ENCODE measurements around the gene GRIFIN. TPM values are rescaled to one million over a fixed set of nuclear protein-coding genes. Genes with fewer than 3 reads are reported as not detected.

GRIFIN gene
- total and polyA plus RNA-seq, 10 donors, result not detected

DNA sequence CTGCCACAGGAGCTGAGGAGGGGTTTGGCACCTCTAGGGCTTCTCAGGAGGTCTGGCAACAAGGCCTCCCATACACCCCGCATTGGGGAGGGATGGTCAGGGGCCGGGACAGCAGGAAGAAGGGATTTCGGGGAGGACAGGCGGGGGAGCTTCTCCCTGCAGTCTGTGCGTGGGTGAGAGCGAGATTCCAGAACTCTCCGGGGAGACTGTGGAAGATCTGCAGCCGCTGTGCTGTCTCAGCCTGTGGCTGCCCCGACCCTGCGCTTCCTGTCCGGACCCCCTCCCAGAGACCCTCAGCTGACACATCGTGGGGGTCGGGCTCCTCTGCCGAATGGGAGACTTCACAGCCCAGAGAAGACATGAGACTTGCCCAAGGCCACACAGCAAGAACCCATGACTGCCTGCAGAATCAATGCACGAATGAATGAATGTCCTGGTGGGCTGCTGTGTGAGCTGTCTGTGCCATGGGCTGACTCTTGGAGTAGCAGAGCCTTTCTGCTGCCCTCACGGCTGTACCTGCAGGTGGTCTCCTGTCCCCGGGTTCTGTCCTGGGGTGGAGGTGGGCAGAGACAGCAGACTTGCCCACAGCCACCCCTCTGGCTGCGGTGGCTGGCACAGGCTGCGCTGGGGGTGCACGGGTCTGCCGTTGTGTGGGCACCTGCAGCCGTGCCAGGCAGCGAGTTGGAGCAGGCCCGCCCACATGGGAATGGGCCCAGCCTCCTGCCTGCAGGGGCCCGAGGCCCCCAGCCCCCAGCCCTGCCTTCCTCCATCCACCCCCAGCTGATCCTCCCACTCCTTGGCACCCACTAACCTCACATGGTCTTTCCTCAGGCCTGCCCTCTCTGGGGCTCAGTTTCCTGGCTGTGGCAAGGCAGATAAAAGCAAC lies 27.1 kb upstream of the GRIFIN start:
- WGBS, 5 donors, result 57 to 85% (median 65%) methylated on average over 12 to 25 of the region's 25 CpGs
- intact Hi-C loops (cut with DNase I; ENCODE audit: low total_unique reads), result no loop called here
- Histone ChIP-seq H3K4me1 (peaks cover 7 to 22% (median 11%) of the 10 kb centered on the region in 6 donors), H3K9me3 (no peaks in the 10 kb centered on the region), H3K4me3 (no peak overlapping the region), H3K36me3 (no peaks in the 10 kb centered on the region), H3K27me3 (replicated peaks in 1 of 7) (peaks cover 0 to 7% (median 0%) of the 10 kb centered on the region in 7 donors), H3K27ac (no peak overlapping the region)
- TF ChIP-seq POLR2AphosphoS5 (IDR thresholded peaks at IDR 0.05) (no peak), POLR2A (IDR thresholded peaks at IDR 0.05) (no peak)
- DNase-seq, result no peak

- TF ChIP-seq CTCF (IDR thresholded peaks at IDR 0.05 in 8 of 11, conservative IDR thresholded peaks at IDR 0.05 in 3 of 11), result no peak
These were observed 26.4 kb upstream of the GRIFIN start for GRCh38 chr7:2502647-2502966.

DNA sequence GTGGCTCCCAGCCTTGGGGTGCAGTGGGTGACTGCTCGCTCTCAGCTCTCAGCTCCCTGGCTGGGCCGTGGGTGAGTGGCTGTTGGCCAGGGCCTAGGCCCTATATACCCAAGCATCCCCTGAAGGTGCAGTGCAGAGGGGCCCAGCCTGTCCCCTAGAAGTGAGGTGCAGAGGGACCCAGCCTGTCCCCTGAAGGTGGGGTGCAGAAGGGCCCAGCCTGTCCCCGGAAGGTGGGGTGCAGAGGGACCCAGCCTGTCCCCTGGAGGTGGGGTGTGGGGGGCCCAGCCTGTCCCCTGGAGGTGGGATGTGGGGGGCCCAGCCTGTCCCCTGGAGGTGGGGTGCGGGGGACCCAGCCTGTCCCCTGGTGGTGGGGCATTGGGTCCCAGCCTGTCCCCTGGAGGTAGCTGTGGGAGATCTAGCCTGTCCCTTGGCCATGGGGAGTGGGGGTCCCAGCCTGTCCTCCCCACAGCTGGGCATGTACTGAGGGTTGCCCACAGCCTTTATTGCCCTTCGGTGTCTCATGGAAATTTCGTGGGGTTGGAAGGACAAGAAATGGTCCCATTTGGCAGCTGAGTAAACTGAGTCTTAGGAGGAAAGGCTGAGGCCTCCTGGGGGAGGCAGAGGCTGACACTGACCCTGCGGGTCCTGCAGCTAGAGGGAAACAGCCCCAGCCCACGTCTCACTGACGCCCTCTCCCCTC lies 25.9 kb upstream of the GRIFIN start:
- H3K27ac ChIP-seq, result no peak overlapping the region
- DNase-seq, result no peak
- peaks cover 0 to 19% (median 0%) of the 10 kb centered on the region in 7 donors for H3K27me3 ChIP-seq (replicated peaks in 1 of 7)
- H3K4me3 ChIP-seq, result no peak overlapping the region
- H3K4me1 ChIP-seq, result peaks cover 0 to 22% (median 6%) of the 10 kb centered on the region in 6 donors
- WGBS, 5 donors, result 70 to 91% (median 89%) methylated on average over 4 to 9 of the region's 9 CpGs
- intact Hi-C loops (cut with DNase I; ENCODE audit: low total_unique reads), result no loop called here
- no peaks in the 10 kb centered on the region for H3K36me3 ChIP-seq
- no peak for TF ChIP-seq CTCF (IDR thresholded peaks at IDR 0.05 in 8 of 11, conservative IDR thresholded peaks at IDR 0.05 in 3 of 11)
- TF ChIP-seq POLR2AphosphoS5 (IDR thresholded peaks at IDR 0.05), result no peak
- no peak for TF ChIP-seq POLR2A (IDR thresholded peaks at IDR 0.05)
- no peaks in the 10 kb centered on the region for H3K9me3 ChIP-seq

More at GRCh38 chr7:2502647-2502966, 26.4 kb upstream of the GRIFIN start:
- H3K36me3 ChIP-seq, result no peaks in the 10 kb centered on the region
- peaks cover 0 to 14% (median 0%) of the 10 kb centered on the region in 7 donors for H3K27me3 ChIP-seq (replicated peaks in 1 of 7)
- no peak overlapping the region for H3K4me3 ChIP-seq
- no peaks in the 10 kb centered on the region for H3K9me3 ChIP-seq
- no peak overlapping the region for H3K27ac ChIP-seq
- peaks cover under 1 to 22% (median 8%) of the 10 kb centered on the region in 6 donors for H3K4me1 ChIP-seq
- no peak for DNase-seq
- intact Hi-C loops (cut with DNase I; ENCODE audit: low total_unique reads), result no loop called here
- 71 to 85% (median 75%) methylated on average over 13 of the region's 13 CpGs for WGBS, 5 donors

DNA sequence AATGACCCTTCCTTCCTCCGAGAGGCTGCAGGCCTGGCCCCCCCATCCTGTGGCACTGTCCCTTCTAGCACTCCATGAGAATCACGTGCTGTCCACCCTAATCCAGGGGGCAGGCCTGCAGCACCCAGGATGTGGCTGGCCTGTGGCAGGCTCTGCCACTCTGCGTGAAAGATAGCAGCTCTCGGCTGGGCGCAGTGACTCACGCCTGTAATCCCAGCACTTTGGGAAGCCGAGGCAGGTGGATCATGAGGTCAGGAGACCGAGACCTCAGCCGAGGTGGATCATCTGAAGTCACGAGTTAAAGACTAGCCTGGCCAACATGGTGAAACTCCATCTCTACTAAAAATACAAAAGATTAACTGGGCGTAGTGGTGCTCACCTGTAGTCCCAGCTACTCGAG lies 24.5 kb upstream of the GRIFIN start:
- WGBS, 5 donors, result 87 to 94% (median 90%) methylated on average over 7 to 12 of the region's 12 CpGs
- H3K4me1 ChIP-seq, result peaks cover 0 to 20% (median 6%) of the 10 kb centered on the region in 6 donors
- intact Hi-C loops (cut with DNase I; ENCODE audit: low total_unique reads), result no loop called here
- no peaks in the 10 kb centered on the region for H3K9me3 ChIP-seq
- TF ChIP-seq POLR2A (IDR thresholded peaks at IDR 0.05) (no peak), CTCF (IDR thresholded peaks at IDR 0.05 in 8 of 11, conservative IDR thresholded peaks at IDR 0.05 in 3 of 11) (no peak), POLR2AphosphoS5 (IDR thresholded peaks at IDR 0.05) (no peak)
- H3K4me3 ChIP-seq, result no peak overlapping the region
- no peak for DNase-seq
- no peak overlapping the region for H3K27ac ChIP-seq
- peaks cover 0 to 28% (median 0%) of the 10 kb centered on the region in 7 donors for H3K27me3 ChIP-seq (replicated peaks in 1 of 7)
- no peaks in the 10 kb centered on the region for H3K36me3 ChIP-seq

All from spleen (tissue), 11 donors.